Measurements from ENCODE around the gene F7. TPM values are rescaled to one million over a fixed set of nuclear protein-coding genes. Genes with fewer than 3 reads are reported as not detected.

The F7 gene
- total and polyA plus RNA-seq, 9 of the 15 experiments (the other 6 are each of a cell fraction or from before 2014, with no cell fraction given) = not detected

DNA sequence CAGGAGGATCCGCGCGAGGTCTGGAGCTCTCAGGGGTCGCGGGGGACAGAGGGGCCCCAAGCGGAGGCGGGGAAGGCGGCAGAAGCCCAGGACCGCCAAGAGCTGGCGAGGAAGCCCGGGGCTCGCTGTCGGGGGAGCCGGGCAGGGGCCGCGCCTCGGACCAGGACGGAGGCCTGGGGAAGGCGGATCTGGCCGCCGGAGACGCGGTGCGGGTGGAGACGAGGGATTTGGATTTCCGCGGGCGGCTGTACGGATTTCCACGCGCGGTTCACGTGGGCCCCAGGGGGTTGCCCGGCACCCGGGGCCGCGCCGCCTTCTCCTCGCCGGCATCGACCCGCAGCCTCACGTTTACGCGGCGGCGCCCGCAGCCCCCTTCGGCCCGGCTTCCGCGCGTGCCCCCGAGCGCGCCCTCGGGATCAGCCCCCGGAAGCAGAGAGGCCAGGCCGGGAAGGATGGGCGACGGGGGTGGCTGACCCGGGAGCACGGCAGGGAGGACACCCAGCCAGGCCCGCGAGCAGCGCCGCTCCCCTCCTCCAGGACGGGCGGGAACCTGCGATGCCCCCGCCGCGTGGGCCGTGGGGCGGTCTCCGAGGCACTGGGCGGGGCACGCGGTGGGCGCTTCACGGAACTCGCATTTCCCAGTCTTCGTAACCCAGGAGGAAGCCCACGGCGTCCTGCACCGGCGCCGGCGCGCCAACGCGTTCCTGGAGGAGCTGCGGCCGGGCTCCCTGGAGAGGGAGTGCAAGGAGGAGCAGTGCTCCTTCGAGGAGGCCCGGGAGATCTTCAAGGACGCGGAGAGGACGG is 4.7 kb downstream of the F7 start:
- no peaks in the 10 kb centered on the region for H3K36me3 ChIP-seq (ENCODE audit: control insufficient read depth, insufficient read depth, low read length)
- CTCF ChIA-PET (ENCODE audit: low intra/inter-chr PET ratio) = no interaction called here
- POLR2A ChIA-PET = no interaction called here
- no peak overlapping the region for H2AFZ ChIP-seq (ENCODE audit: low read depth, low read length)
- intact Hi-C loops (cut with micrococcal nuclease) = no loop called here
- TF ChIP-seq PPARD (CRISPR knock-in tag; IDR thresholded peaks at IDR 0.05) = no peak
- no peak for TF ChIP-seq LEF1 (IDR thresholded peaks at IDR 0.05)
- TF ChIP-seq ZBTB1 (CRISPR knock-in tag; IDR thresholded peaks at IDR 0.05; ENCODE audit: borderline replicate concordance, low read depth) = no peak
- no peak for TF ChIP-seq HNRNPUL1 (IDR thresholded peaks at IDR 0.05; ENCODE audit: low read length)
- TF ChIP-seq CBFB (CRISPR knock-in tag; IDR thresholded peaks at IDR 0.05) = no peak
- no peak for TF ChIP-seq KDM4B (IDR thresholded peaks at IDR 0.05; ENCODE audit: borderline replicate concordance in 2 of 2, low read depth in 1 of 2)
- no peak for TF ChIP-seq ZNF668 (CRISPR knock-in tag; IDR thresholded peaks at IDR 0.05)
- no peak for TF ChIP-seq KAT7 (CRISPR knock-in tag; IDR thresholded peaks at IDR 0.05; ENCODE audit: borderline replicate concordance)
- TF ChIP-seq SMARCC2 (IDR thresholded peaks at IDR 0.05; ENCODE audit: low read depth) = no peak
- TF ChIP-seq ZC3H11A (IDR thresholded peaks at IDR 0.05; ENCODE audit: low read depth, low read length) = no peak
- TF ChIP-seq SIRT6 (IDR thresholded peaks at IDR 0.05; ENCODE audit: low read depth, low read length) = no peak
- 61% methylated on average over 5 of the region's 99 CpGs for WGBS (ENCODE audit: insufficient coverage, low coverage, missing lambda C conversion rate)
- in situ Hi-C loops (cut with MboI) = no loop called here
- BruUV-seq (replicated peaks) = no TSS peak
- no peak overlapping the region for H3K27ac ChIP-seq (ENCODE audit: extremely low read depth, low read depth, low read length)
- peaks cover 2 to 9% of the 10 kb centered on the region in 2 experiments; a peak in 3 of 5 replicates for H3K27me3 ChIP-seq (ENCODE audit: control insufficient read depth in 2 of 2, insufficient read depth in 2 of 2, low read length in 2 of 2)
- H3K9me3 ChIP-seq (replicated peaks; ENCODE audit: control insufficient read depth, insufficient read depth, low read depth, low read length) = no peaks in the 10 kb centered on the region
- FAIRE-seq = no peak
- H3K4me2 ChIP-seq (ENCODE audit: insufficient read depth, low read length) = no peak overlapping the region
- DNase-seq (ENCODE audit: extremely low read depth in 1 of 4, low spot score in 3 of 4) = no peak
- H4K20me1 ChIP-seq (replicated peaks; ENCODE audit: control insufficient read depth, insufficient read depth, low read length) = no peaks in the 10 kb centered on the region
- H3K9me1 ChIP-seq (ENCODE audit: control insufficient read depth, insufficient read depth, low read length) = no peaks in the 10 kb centered on the region
- H3K79me2 ChIP-seq (ENCODE audit: control insufficient read depth, insufficient read depth, low read length) = no peaks in the 10 kb centered on the region
- peaks cover 0 to 10% of the 10 kb centered on the region in 2 experiments; a peak in 2 of 5 replicates for H3K4me1 ChIP-seq (replicated peaks in 1 of 2; ENCODE audit: control insufficient read depth in 2 of 2, insufficient read depth in 2 of 2, low read length in 2 of 2)
- no peak overlapping the region for H3K4me3 ChIP-seq
- H3K9ac ChIP-seq (ENCODE audit: insufficient read depth in 1 of 2, low read depth in 2 of 2, low read length in 2 of 2) = no peak overlapping the region
- no peak for ATAC-seq
